SK-N-SH (cell line): ENCODE results near the gene RHOG. TPM values are rescaled to one million over a fixed set of nuclear protein-coding genes. Genes with fewer than 3 reads are reported as not detected.

ENCODE experiments used
- CTCF ChIA-PET: fragments of 300-600, 350-600 bp; formaldehyde crosslinking; extraction: SDS; loops from one replicate; lab custom pipeline; 2021; lab: Yijun Ruan, JAX
- POLR2A ChIA-PET: fragments of 350-600 bp; sonication (Branson Sonifier 250); formaldehyde crosslinking; extraction: SDS; loops from one replicate; lab custom pipeline; 2020; ENCODE audit warnings: antibody characterized with exemption, inconsistent platforms; lab: Yijun Ruan, JAX
- DNase-seq: peaks from one replicate; pipeline ENCODE4 v3.0.0; 2012
- H2AFZ ChIP-seq: fragments of 200-600 bp; sonication (generic); 2 replicates; pipeline ENCODE4 v1.8.1; 2016; ENCODE audit warnings: antibody characterized with exemption, mild to moderate bottlenecking, low read depth
- H3F3A ChIP-seq: fragments of 200-600 bp; sonication (generic); replicated peaks from 2 replicates; pipeline ENCODE3; 2016; ENCODE audit warnings: antibody characterized with exemption, mild to moderate bottlenecking; ENCODE audit not compliant: insufficient read depth
- H3K27ac ChIP-seq, 2 experiments: fragments of 200-500 bp in 1 of 2; fragments of 200-600 bp in 1 of 2; sonication (Bioruptor generic) in 1 of 2; sonication (generic), shearing (Covaris generic) in 1 of 2; 2 replicates each; pipeline versions ENCODE4 v1.5.1 to v1.6.1; 2014 to 2016; ENCODE audit warnings: low read depth in 2 of 2, inconsistent platforms in 1 of 2, low read length in 1 of 2, mild to moderate bottlenecking in 1 of 2, mixed read lengths in 1 of 2
- H3K27me3 ChIP-seq: fragments of 200-600 bp; sonication (generic), shearing (Covaris generic); 2 replicates; pipeline ENCODE4 v1.6.1; 2016; ENCODE audit warnings: mixed run types; ENCODE audit not compliant: insufficient read depth
- H3K36me3 ChIP-seq, 2 experiments: fragments of 200-500 bp in 1 of 2; fragments of 200-600 bp in 1 of 2; sonication (Bioruptor generic) in 1 of 2; sonication (generic) in 1 of 2; replicated peaks in 1 of 2; 2 replicates each; pipeline versions ENCODE3 to v1.5.1; 2014 to 2016; ENCODE audit warnings: low read length in 1 of 2, mild to moderate bottlenecking in 1 of 2; ENCODE audit not compliant: insufficient read depth in 2 of 2, control insufficient read depth in 1 of 2
- H3K4me1 ChIP-seq, 2 experiments: fragments of 200-500 bp in 1 of 2; fragments of 200-600 bp in 1 of 2; sonication (Bioruptor generic) in 1 of 2; sonication (generic), shearing (Covaris generic) in 1 of 2; 2 replicates each; pipeline versions ENCODE4 v1.5.1 to v1.6.1; 2014 to 2016; ENCODE audit warnings: low read depth in 1 of 2, low read length in 1 of 2, mixed run types in 1 of 2; ENCODE audit not compliant: insufficient read depth in 2 of 2, control insufficient read depth in 1 of 2
- H3K4me2 ChIP-seq: fragments of 200-600 bp; sonication (generic), shearing (Covaris generic); 2 replicates; pipeline ENCODE4 v1.6.1; 2017; ENCODE audit warnings: mixed run types
- H3K4me3 ChIP-seq, 2 experiments: fragments of 200-500 bp in 1 of 2; fragments of 200-600 bp in 1 of 2; sonication (Bioruptor generic) in 1 of 2; sonication (generic), shearing (Covaris generic) in 1 of 2; 2 replicates each; pipeline versions ENCODE4 v1.5.1 to v1.8.1; 2014 to 2016; ENCODE audit warnings: low read depth in 2 of 2, inconsistent platforms in 1 of 2, low read length in 1 of 2, mild to moderate bottlenecking in 1 of 2, mixed read lengths in 1 of 2, moderate library complexity in 1 of 2
- H3K79me2 ChIP-seq: fragments of 200-600 bp; sonication (generic); 2 replicates; pipeline ENCODE4 v1.8.1; 2017; ENCODE audit warnings: mild to moderate bottlenecking; ENCODE audit not compliant: insufficient read depth
- H3K9ac ChIP-seq: fragments of 200-600 bp; sonication (generic); 2 replicates; pipeline ENCODE4 v1.6.1; 2017; ENCODE audit warnings: mixed run types
- H3K9me2 ChIP-seq: fragments of 200-600 bp; sonication (generic); 2 replicates; pipeline ENCODE4 v1.6.1; 2017; ENCODE audit warnings: mixed run types
- H3K9me3 ChIP-seq: fragments of 200-600 bp; sonication (generic); 2 replicates; pipeline ENCODE4 v1.6.1; 2017; ENCODE audit warnings: mixed run types, mild to moderate bottlenecking, moderate library complexity
- H4K20me1 ChIP-seq: fragments of 200-600 bp; sonication (generic); 2 replicates; pipeline ENCODE4 v1.6.1; 2017; ENCODE audit warnings: mild to moderate bottlenecking, mixed run types; ENCODE audit not compliant: insufficient read depth
- GABPA ChIP-seq: IDR thresholded peaks from 2 replicates; pipeline ENCODE4 v1.4.0; 2012; ENCODE audit warnings: low read depth, mild to moderate bottlenecking
- MXI1 ChIP-seq: IDR thresholded peaks from 2 replicates; pipeline ENCODE4 v1.6.1; 2012; ENCODE audit warnings: mild to moderate bottlenecking, low read depth, low read length, improper control_type of control experiment
- POLR2AphosphoS5 ChIP-seq: IDR thresholded peaks from 2 replicates; pipeline ENCODE4 v1.6.1; 2012; ENCODE audit warnings: low read depth, low read length
- SMC3 ChIP-seq: IDR thresholded peaks from 2 replicates; pipeline ENCODE4 v1.6.1; 2012; ENCODE audit warnings: low read depth, low read length, improper control_type of control experiment
- TAF1 ChIP-seq: IDR thresholded peaks from 2 replicates; pipeline ENCODE4 v1.6.1; 2012; ENCODE audit warnings: low read depth, mild to moderate bottlenecking, low read length, moderate library complexity, borderline replicate concordance
- TCF12 ChIP-seq: IDR thresholded peaks from 2 replicates; pipeline ENCODE4 v1.4.0; 2012
- YY1 ChIP-seq: IDR thresholded peaks from 2 replicates; pipeline ENCODE4 v1.4.0; 2012; ENCODE audit warnings: low read depth, mild to moderate bottlenecking
- WGBS: methylation state at CpG from one replicate; pipeline ENCODE4 v1.1.6; 2017; ENCODE audit warnings: low lambda C conversion rate; 5-methylcytosine and 5-hydroxymethylcytosine counted together
- polyA plus RNA-seq, 3 experiments: library from polyadenylated mRNA; depleted of rRNA; stranded (reverse); fragments of >200 nt; gene quantifications; 2 replicates each; pipeline ENCODE4 v1.2.3, GENCODE V29; 2012
- TF ChIP-seq, protein P1 (sequence below): fragments of 150-350 bp; IDR thresholded peaks from 2 replicates; pipeline ENCODE4 v1.6.1; 2017; ENCODE audit warnings: antibody characterized with exemption, low read length, low read depth, borderline replicate concordance
- TF ChIP-seq, protein P2 (sequence below): IDR thresholded peaks from 2 replicates; pipeline ENCODE4 v1.4.0; 2012; ENCODE audit warnings: low read depth, borderline replicate concordance
- TF ChIP-seq, protein P3 (sequence below): IDR thresholded peaks from 2 replicates; pipeline ENCODE4 v1.4.0; 2012; ENCODE audit warnings: low read depth

The RHOG gene
- polyA plus RNA-seq, 1 of the 3 experiments (the other 2 are of a cell fraction), result 73.7 TPM

DNA sequence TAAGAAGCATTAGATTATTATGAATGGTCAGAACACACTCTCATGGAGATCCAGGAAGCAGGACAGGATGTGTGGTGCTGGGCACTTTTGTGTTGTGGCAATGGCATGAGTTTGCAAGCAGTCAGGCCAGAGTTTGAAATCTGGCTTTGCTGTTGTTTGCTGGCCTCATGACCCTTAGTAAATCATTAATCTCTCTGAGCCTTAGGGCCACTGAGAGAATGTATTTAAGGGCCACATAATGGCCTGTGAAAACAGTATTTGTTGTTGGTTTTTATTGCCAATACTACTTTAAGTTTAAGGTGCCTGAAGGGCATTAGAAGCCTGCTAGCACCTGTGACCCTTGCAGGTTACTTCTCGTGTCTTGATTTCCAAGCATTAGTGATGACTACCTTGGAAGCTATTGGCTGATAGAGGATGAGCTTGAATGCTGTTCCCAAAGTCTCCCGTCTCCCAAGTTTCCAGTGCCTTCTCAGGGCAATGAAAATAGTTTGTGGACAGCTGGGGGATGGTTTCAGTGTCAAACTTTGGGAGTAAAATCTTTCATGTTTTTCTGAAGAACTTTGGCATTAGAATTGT lies 39.3 kb upstream of the RHOG start:
- WGBS, result 68% methylated on average over 2 of the region's 2 CpGs
- no peaks in the 10 kb centered on the region for H3K36me3 ChIP-seq
- H3K27me3 ChIP-seq, result no peaks in the 10 kb centered on the region
- H3K4me3 ChIP-seq, result no peak overlapping the region
- H4K20me1 ChIP-seq, result no peaks in the 10 kb centered on the region
- ChIA-PET POLR2A (no interaction called here), CTCF (interaction anchor here (0.8 to 1.0 kb wide), 3 partner anchors 15 to 193 kb away, joined by 3 to 4 read pairs (median 3); no protein-coding TSS in a partner anchor)
- no peaks in the 10 kb centered on the region for H3K9me3 ChIP-seq
- peaks cover 6 to 11% of the 10 kb centered on the region in 2 experiments; a peak in 2 of 4 replicates for H3K4me1 ChIP-seq
- H3F3A ChIP-seq, result no peaks in the 10 kb centered on the region
- H3K27ac ChIP-seq, result no peak overlapping the region
- no peaks in the 10 kb centered on the region for H3K9me2 ChIP-seq
- H3K9ac ChIP-seq, result no peak overlapping the region
- DNase-seq, result no peak
- TF ChIP-seq POLR2AphosphoS5 (no peak), TAF1 (no peak), MXI1 (no peak), SMC3 (no peak)
- peaks cover 10% of the 10 kb centered on the region for H3K79me2 ChIP-seq
- no peak overlapping the region for H3K4me2 ChIP-seq
- H2AFZ ChIP-seq, result no peak overlapping the region

DNA sequence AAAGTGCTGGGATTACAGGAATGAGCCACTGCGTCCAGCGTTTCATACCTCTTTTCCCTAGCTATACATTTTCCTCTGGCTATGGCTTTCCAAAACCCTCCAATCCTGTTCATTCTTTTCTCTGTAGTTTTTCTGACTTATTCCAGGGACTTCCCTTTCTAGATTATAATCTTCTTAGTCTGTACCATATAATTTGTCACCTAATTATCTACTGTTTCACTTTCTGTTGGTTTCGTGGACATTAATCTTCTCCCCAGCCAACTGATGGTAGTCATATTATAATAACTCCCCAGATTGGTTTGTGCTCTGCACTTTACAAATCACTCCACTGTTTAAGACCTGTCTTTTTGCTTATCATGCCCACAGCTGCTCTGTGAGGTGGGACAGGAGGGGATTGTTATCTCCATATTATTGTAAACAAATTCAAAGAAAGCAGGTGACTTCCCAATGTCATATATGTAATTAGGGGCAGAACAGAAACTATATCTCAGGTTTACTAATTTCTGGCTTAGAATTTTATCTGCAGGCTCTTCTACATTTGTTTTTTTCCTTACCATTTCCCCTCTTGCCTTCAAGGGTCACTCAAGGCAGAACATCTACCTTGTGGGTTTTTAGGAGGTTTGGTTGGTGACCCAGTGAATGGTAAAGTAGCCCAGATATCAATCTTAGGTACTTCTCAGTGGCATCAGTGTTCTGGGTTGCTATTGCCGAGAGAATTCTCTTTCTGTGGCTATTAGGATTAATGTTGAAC lies 38.6 kb upstream of the RHOG start:
- no peak for DNase-seq
- Histone ChIP-seq H3K27me3 (no peaks in the 10 kb centered on the region), H3K4me2 (no peak overlapping the region), H3K9me2 (no peaks in the 10 kb centered on the region), H3F3A (no peaks in the 10 kb centered on the region), H4K20me1 (no peaks in the 10 kb centered on the region), H3K36me3 (no peaks in the 10 kb centered on the region), H3K9me3 (no peaks in the 10 kb centered on the region), H3K27ac (no peak overlapping the region), H3K4me1 (peaks cover 6 to 11% of the 10 kb centered on the region in 2 experiments; a peak in 2 of 4 replicates), H3K4me3 (no peak overlapping the region), H2AFZ (no peak overlapping the region), H3K79me2 (peaks cover 6% of the 10 kb centered on the region; the same call in 1 of the 2 replicates), H3K9ac (no peak overlapping the region)
- CTCF ChIA-PET, result interaction anchor here (0.8 to 3.1 kb wide), 2 partner anchors 24 to 193 kb away, joined by 3 to 16 read pairs; partner anchors contain the start of gene STIM1
- POLR2A ChIA-PET, result no interaction called here
- 77% methylated on average over 4 of the region's 4 CpGs for WGBS
- TF ChIP-seq, protein P1, sequence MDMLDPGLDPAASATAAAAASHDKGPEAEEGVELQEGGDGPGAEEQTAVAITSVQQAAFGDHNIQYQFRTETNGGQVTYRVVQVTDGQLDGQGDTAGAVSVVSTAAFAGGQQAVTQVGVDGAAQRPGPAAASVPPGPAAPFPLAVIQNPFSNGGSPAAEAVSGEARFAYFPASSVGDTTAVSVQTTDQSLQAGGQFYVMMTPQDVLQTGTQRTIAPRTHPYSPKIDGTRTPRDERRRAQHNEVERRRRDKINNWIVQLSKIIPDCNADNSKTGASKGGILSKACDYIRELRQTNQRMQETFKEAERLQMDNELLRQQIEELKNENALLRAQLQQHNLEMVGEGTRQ, result no peak
- TF ChIP-seq, protein P2, sequence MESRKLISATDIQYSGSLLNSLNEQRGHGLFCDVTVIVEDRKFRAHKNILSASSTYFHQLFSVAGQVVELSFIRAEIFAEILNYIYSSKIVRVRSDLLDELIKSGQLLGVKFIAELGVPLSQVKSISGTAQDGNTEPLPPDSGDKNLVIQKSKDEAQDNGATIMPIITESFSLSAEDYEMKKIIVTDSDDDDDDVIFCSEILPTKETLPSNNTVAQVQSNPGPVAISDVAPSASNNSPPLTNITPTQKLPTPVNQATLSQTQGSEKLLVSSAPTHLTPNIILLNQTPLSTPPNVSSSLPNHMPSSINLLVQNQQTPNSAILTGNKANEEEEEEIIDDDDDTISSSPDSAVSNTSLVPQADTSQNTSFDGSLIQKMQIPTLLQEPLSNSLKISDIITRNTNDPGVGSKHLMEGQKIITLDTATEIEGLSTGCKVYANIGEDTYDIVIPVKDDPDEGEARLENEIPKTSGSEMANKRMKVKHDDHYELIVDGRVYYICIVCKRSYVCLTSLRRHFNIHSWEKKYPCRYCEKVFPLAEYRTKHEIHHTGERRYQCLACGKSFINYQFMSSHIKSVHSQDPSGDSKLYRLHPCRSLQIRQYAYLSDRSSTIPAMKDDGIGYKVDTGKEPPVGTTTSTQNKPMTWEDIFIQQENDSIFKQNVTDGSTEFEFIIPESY, result no peak
- TF ChIP-seq GABPA (no peak), YY1 (no peak), TCF12 (no peak)
- TF ChIP-seq, protein P3, sequence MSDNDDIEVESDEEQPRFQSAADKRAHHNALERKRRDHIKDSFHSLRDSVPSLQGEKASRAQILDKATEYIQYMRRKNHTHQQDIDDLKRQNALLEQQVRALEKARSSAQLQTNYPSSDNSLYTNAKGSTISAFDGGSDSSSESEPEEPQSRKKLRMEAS, result no peak
